Endothelial cell of umbilical vein (primary cell): ENCODE measurements around the gene PIAS2. TPM values are rescaled to one million over a fixed set of nuclear protein-coding genes. Genes with fewer than 3 reads are reported as not detected.

Experiments
- BruUV-seq: library from RNA; stranded (reverse); fragments of 400-500 nt; replicated peaks from 2 replicates; lab custom pipeline; 2021; lab: Mats Ljungman, UMichigan
- CTCF ChIA-PET: fragments of 300-600, 350-600 bp; sonication (Branson Sonifier 250); formaldehyde crosslinking; loops from one replicate; lab custom pipeline; 2021; ENCODE audit warnings: antibody characterized with exemption, inconsistent platforms; lab: Charles Lee
- POLR2A ChIA-PET: fragments of 300-600, 350-600 bp; sonication (Branson Sonifier 250); formaldehyde crosslinking; loops from one replicate; lab custom pipeline; 2021; ENCODE audit warnings: antibody characterized with exemption, inconsistent platforms; lab: Charles Lee
- DNase-seq: peaks from one replicate; pipeline ENCODE4 v3.0.0-alpha.2; 2011; ENCODE audit warnings: low read depth, low spot score
- FAIRE-seq: peaks from 2 replicates; lab custom pipeline; 2011; peaks lifted over from hg19 to GRCh38; lab: Jason Lieb, UNC
- H2AFZ ChIP-seq: 2 replicates; pipeline ENCODE4 v1.6.0; 2012; ENCODE audit warnings: low read depth, low read length, control low read depth, inconsistent platforms
- H3K27ac ChIP-seq: 2 replicates; pipeline ENCODE4 v1.5.1; 2011; ENCODE audit warnings: low read depth, mild to moderate bottlenecking, control low read depth, low read length, moderate library complexity; ENCODE audit not compliant: insufficient read depth
- H3K27me3 ChIP-seq, 2 experiments: 2 replicates each; pipeline versions ENCODE4 v1.6.0 to v1.6.1; 2011; ENCODE audit warnings: low read length in 2 of 2, mixed read lengths in 1 of 2; ENCODE audit not compliant: control insufficient read depth in 2 of 2, insufficient read depth in 2 of 2
- H3K36me3 ChIP-seq, 2 experiments: 2 replicates in 1 of 2; 3 replicates in 1 of 2; pipeline ENCODE4 v1.5.1; 2011; ENCODE audit warnings: low read length in 2 of 2, mild to moderate bottlenecking in 1 of 2, moderate library complexity in 1 of 2; ENCODE audit not compliant: control insufficient read depth in 2 of 2, insufficient read depth in 2 of 2; ENCODE audit errors: extremely low read depth in 1 of 2
- H3K4me1 ChIP-seq: 3 replicates; pipeline ENCODE4 v1.5.1; 2011; ENCODE audit warnings: mild to moderate bottlenecking, low read length; ENCODE audit not compliant: control insufficient read depth, insufficient read depth; ENCODE audit errors: extremely low read depth
- H3K4me2 ChIP-seq: 2 replicates; pipeline ENCODE4 v1.6.1; 2011; ENCODE audit warnings: low read length, control low read depth, mixed read lengths; ENCODE audit not compliant: insufficient read depth
- H3K4me3 ChIP-seq, 3 experiments: fragments of 200-600 bp in 1 of 3; sonication (generic), shearing (Covaris generic) in 1 of 3; replicated peaks in 1 of 3; 2 replicates each; pipeline ENCODE4 v1.5.1; 2011 to 2016; ENCODE audit warnings: control low read depth in 3 of 3, low read length in 3 of 3, mild to moderate bottlenecking in 2 of 3, inconsistent platforms in 1 of 3, low read depth in 1 of 3, moderate library complexity in 1 of 3; ENCODE audit not compliant: insufficient read depth in 1 of 3
- H3K79me2 ChIP-seq: 2 replicates; pipeline ENCODE4 v1.6.0; 2012; ENCODE audit warnings: low read length, inconsistent platforms; ENCODE audit not compliant: control insufficient read depth, insufficient read depth
- H3K9ac ChIP-seq: replicated peaks from 2 replicates; pipeline ENCODE3; 2011; ENCODE audit warnings: low read length, control low read depth; ENCODE audit not compliant: insufficient read depth; ENCODE audit errors: extremely low read depth
- H3K9me1 ChIP-seq: replicated peaks from 3 replicates; pipeline ENCODE4 v1.6.0; 2011; ENCODE audit warnings: mild to moderate bottlenecking, low read length; ENCODE audit not compliant: control insufficient read depth, insufficient read depth; ENCODE audit errors: extremely low read depth
- H3K9me3 ChIP-seq: replicated peaks from 2 replicates; pipeline ENCODE4 v1.5.1; 2012; ENCODE audit warnings: low read length, inconsistent platforms; ENCODE audit not compliant: control insufficient read depth, insufficient read depth
- H4K20me1 ChIP-seq: replicated peaks from 2 replicates; pipeline ENCODE3; 2011; ENCODE audit warnings: mild to moderate bottlenecking, low read length; ENCODE audit not compliant: control insufficient read depth, insufficient read depth; ENCODE audit errors: extremely low read depth
- CTCF ChIP-seq, 2 donors: IDR thresholded peaks; 1 replicate in 1 of 2; 2 replicates in 1 of 2; pipeline ENCODE4 v1.5.1; 2011; ENCODE audit warnings: low read length in 2 of 2, mild to moderate bottlenecking in 2 of 2, moderate library complexity in 2 of 2, control low read depth in 1 of 2, inconsistent platforms in 1 of 2, low read depth in 1 of 2; ENCODE audit not compliant: insufficient read depth in 1 of 2; ENCODE audit errors: extremely low read depth in 1 of 2
- EZH2 ChIP-seq: IDR thresholded peaks from 2 replicates; pipeline ENCODE4 v1.6.1; 2012; ENCODE audit warnings: borderline replicate concordance, low read depth, mild to moderate bottlenecking, moderate library complexity, low read length, inconsistent platforms; ENCODE audit not compliant: severe bottlenecking
- FOS ChIP-seq: IDR thresholded peaks from 2 replicates; pipeline ENCODE4 v1.6.1; 2011; ENCODE audit warnings: mild to moderate bottlenecking, low read length, moderate library complexity, borderline replicate concordance; ENCODE audit not compliant: insufficient read depth
- GATA2 ChIP-seq: IDR thresholded peaks from 2 replicates; pipeline ENCODE4 v1.7.0; 2011; ENCODE audit warnings: low read depth, mild to moderate bottlenecking, moderate library complexity, mixed read lengths, low read length; ENCODE audit not compliant: insufficient read length, insufficient read depth
- JUN ChIP-seq: IDR thresholded peaks from 2 replicates; pipeline ENCODE4 v1.6.1; 2011; ENCODE audit warnings: borderline replicate concordance, low read depth; ENCODE audit not compliant: insufficient read length, insufficient read depth
- MAX ChIP-seq: IDR thresholded peaks from 2 replicates; pipeline ENCODE4 v1.6.1; 2011; ENCODE audit not compliant: insufficient read depth, insufficient read length
- MYC ChIP-seq: IDR thresholded peaks from one replicate; pipeline ENCODE4 v1.6.1; 2011; ENCODE audit warnings: mild to moderate bottlenecking, low read depth, low read length
- POLR2A ChIP-seq: IDR thresholded peaks from 2 replicates; pipeline ENCODE4 v1.6.1; 2012; ENCODE audit warnings: low read depth, mild to moderate bottlenecking, control low read depth, low read length
- POLR2AphosphoS5 ChIP-seq: IDR thresholded peaks from 2 replicates; pipeline ENCODE4 v1.6.1; 2012; ENCODE audit warnings: low read depth, mild to moderate bottlenecking, control low read depth, low read length, moderate library complexity; ENCODE audit not compliant: insufficient read depth
- dilution Hi-C: fragments of 300-500 bp; cut with MboI; formaldehyde crosslinking; loops from one replicate; pipeline ENCODE4 v1.15.0; 2019; ENCODE audit warnings: low sequenced_read_pairs; ENCODE audit not compliant: extremely low pct_ligation_motif_present
- intact Hi-C: fragments of 100-400 bp; cut with micrococcal nuclease; formaldehyde crosslinking; loops from one replicate; pipeline ENCODE4 v1.10.0; 2022
- polyA plus RNA-seq, 4 experiments: library from polyadenylated mRNA; depleted of rRNA in 3 of 4; stranded (reverse) in 3 of 4; unstranded in 1 of 4; fragments of >200 nt; gene quantifications; 2 replicates each; pipeline versions ENCODE4 v1.2.1 to v1.2.3, GENCODE V29; 2011 to 2012; ENCODE audit warnings: missing spikeins in 1 of 4
- total RNA-seq: library from RNA; stranded (reverse); gene quantifications from 2 replicates; pipeline ENCODE4 v1.2.3, GENCODE V29; 2021

PIAS2 gene
- total and polyA plus RNA-seq, 2 donors (not counting 3 experiments of a cell fraction or from before 2014, with no cell fraction given): 7.0 to 34.3 TPM

DNA sequence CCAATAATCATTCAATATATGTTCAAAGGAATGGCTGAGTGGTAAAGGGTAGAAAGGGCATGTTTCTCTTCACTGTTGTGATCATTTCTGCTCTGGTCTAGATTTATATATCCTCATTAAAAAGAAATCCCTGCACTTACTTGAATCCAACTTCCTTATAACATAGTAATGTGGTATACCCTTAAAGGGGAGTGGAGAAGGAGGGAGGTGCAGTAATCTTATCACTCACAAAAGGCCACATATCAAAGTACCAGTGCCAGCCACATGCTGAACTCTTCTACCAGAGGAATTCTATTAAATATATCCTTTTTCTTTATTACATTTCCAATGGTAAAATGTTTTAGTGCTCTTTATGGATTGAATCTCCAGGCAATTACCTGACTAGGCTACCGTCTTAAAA is 3.3 kb upstream of the PIAS2 start:
- Histone ChIP-seq H4K20me1 (no peaks in the 10 kb centered on the region), H3K27me3 (no peaks in the 10 kb centered on the region), H3K4me3 (no peak overlapping the region), H3K79me2 (peaks cover 12% of the 10 kb centered on the region), H3K4me2 (no peak overlapping the region), H3K9ac (no peak overlapping the region), H3K9me3 (no peaks in the 10 kb centered on the region), H2AFZ (no peak overlapping the region), H3K4me1 (peaks cover 12% of the 10 kb centered on the region), H3K36me3 (no peaks in the 10 kb centered on the region), H3K27ac (no peak overlapping the region), H3K9me1 (no peaks in the 10 kb centered on the region)
- no peak for DNase-seq
- dilution Hi-C loops (no loop called here), intact Hi-C loops (no loop called here)
- no peak for TF ChIP-seq CTCF (IDR thresholded peaks at IDR 0.05; ENCODE audit: extremely low read depth in 1 of 2, insufficient read depth in 1 of 2, low read depth in 1 of 2, low read length in 2 of 2)
- TF ChIP-seq MAX: no peak
- TF ChIP-seq FOS: no peak
- no peak for TF ChIP-seq GATA2
- BruUV-seq: no TSS peak
- POLR2A ChIA-PET: no interaction called here
- CTCF ChIA-PET: no interaction called here
- no peak for FAIRE-seq

- Histone ChIP-seq H3K4me1 (peaks cover 12% of the 10 kb centered on the region), H3K9me1 (no peaks in the 10 kb centered on the region), H3K4me3 (no peak overlapping the region), H3K9me3 (no peaks in the 10 kb centered on the region), H3K27me3 (no peaks in the 10 kb centered on the region), H3K4me2 (no peak overlapping the region), H3K9ac (no peak overlapping the region), H3K36me3 (no peaks in the 10 kb centered on the region), H3K27ac (no peak overlapping the region), H2AFZ (no peak overlapping the region), H4K20me1 (no peaks in the 10 kb centered on the region), H3K79me2 (peaks cover 17% of the 10 kb centered on the region)
- no peak for FAIRE-seq
- TF ChIP-seq EZH2 (no peak), GATA2 (no peak), POLR2A (no peak), JUN (no peak), MAX (no peak), MYC (no peak), CTCF (IDR thresholded peaks at IDR 0.05; ENCODE audit: extremely low read depth in 1 of 2, insufficient read depth in 1 of 2, low read depth in 1 of 2, low read length in 2 of 2) (no peak), FOS (no peak), POLR2AphosphoS5 (no peak)
- intact Hi-C loops (no loop called here), dilution Hi-C loops (no loop called here)
- POLR2A ChIA-PET: no interaction called here
- no peak for DNase-seq
- BruUV-seq: no TSS peak
- CTCF ChIA-PET: no interaction called here
These were observed 2.8 kb upstream of the PIAS2 start for GRCh38 chr18:46920067-46920466.
